ENCODE data around the gene TFAP2B. TPM values are rescaled to one million over a fixed set of nuclear protein-coding genes. Genes with fewer than 3 reads are reported as not detected.

The TFAP2B gene
- total and polyA plus RNA-seq, 2 donors (not counting 1 experiment from before 2014, with no cell fraction given), result not detected

DNA sequence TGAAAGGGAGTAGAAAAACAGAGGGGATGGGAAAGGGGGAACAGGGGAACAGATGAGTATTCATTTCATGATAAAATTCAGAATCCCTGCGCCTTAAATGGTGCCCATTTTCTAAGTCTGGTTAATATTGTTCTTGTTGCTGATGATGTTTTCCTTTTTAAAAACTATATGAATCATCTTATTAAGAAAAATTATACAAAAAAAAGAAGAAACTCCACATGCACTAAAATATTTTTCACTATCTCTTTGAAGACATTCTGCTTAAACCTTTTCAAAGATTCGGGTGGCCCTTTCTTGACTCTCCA is 1.1 kb upstream of the TFAP2B start:
- Histone ChIP-seq H3K9ac (ENCODE audit: insufficient read depth, low read length) (no peak overlapping the region), H3K27ac (ENCODE audit: insufficient read depth, low read length) (no peak overlapping the region), H3K27me3 (ENCODE audit: control insufficient read depth, insufficient read depth, low read length) (peaks cover 20% of the 10 kb centered on the region), H4K20me1 (ENCODE audit: control insufficient read depth, extremely low read depth, insufficient read depth, low read length) (no peaks in the 10 kb centered on the region), H3K4me2 (ENCODE audit: extremely low read depth, insufficient read depth, low read length) (no peak overlapping the region), H3K4me1 (ENCODE audit: control insufficient read depth, extremely low read depth, insufficient read depth, low read length) (no peaks in the 10 kb centered on the region), H3K36me3 (ENCODE audit: control insufficient read depth, insufficient read depth, low read length) (no peaks in the 10 kb centered on the region), H3K9me3 (ENCODE audit: control insufficient read depth, insufficient read depth, low read depth, low read length) (no peaks in the 10 kb centered on the region), H3K4me3 (replicated peaks in 1 of 4; ENCODE audit: control extremely low read depth in 1 of 4, insufficient read depth in 1 of 4, low read depth in 3 of 4, low read length in 4 of 4) (no peak overlapping the region), H3K79me2 (ENCODE audit: control insufficient read depth, insufficient read depth, low read length) (no peaks in the 10 kb centered on the region), H2AFZ (ENCODE audit: low read length) (no peak overlapping the region)
- DNase-seq (ENCODE audit: low read depth in 2 of 2), result no peak
- no peak for TF ChIP-seq EZH2 (IDR thresholded peaks at IDR 0.05; ENCODE audit: low read length, missing control alignments)
- TF ChIP-seq, protein P1, sequence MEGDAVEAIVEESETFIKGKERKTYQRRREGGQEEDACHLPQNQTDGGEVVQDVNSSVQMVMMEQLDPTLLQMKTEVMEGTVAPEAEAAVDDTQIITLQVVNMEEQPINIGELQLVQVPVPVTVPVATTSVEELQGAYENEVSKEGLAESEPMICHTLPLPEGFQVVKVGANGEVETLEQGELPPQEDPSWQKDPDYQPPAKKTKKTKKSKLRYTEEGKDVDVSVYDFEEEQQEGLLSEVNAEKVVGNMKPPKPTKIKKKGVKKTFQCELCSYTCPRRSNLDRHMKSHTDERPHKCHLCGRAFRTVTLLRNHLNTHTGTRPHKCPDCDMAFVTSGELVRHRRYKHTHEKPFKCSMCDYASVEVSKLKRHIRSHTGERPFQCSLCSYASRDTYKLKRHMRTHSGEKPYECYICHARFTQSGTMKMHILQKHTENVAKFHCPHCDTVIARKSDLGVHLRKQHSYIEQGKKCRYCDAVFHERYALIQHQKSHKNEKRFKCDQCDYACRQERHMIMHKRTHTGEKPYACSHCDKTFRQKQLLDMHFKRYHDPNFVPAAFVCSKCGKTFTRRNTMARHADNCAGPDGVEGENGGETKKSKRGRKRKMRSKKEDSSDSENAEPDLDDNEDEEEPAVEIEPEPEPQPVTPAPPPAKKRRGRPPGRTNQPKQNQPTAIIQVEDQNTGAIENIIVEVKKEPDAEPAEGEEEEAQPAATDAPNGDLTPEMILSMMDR (conservative IDR thresholded peaks at IDR 0.05 in 1 of 2, IDR thresholded peaks at IDR 0.05 in 1 of 2; ENCODE audit: low read depth in 1 of 2, low read length in 2 of 2), result no peak

DNA sequence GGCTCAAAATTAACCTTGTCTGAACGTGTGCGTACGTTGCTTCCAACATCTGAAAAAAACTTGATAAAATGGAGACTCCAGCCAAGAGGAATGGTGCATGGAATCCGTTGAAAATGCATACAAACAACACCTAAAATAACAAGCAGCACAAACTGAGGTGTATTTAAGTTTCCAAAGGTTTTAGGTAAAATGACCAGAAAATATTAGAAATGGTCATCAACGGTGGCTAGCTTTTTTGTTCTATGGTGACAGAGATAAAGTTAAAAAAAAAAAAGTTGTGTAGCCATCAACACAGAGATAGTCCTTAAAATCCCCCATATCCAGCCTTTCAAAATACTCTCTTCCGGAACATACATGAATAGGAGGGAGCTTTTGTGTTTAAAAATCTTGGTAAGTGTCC is 651 bp upstream of the TFAP2B start:
- Histone ChIP-seq H3K4me2 (ENCODE audit: extremely low read depth, insufficient read depth, low read length) (no peak overlapping the region), H3K36me3 (ENCODE audit: control insufficient read depth, insufficient read depth, low read length) (no peaks in the 10 kb centered on the region), H3K9ac (ENCODE audit: insufficient read depth, low read length) (no peak overlapping the region), H3K79me2 (ENCODE audit: control insufficient read depth, insufficient read depth, low read length) (no peaks in the 10 kb centered on the region), H3K27ac (ENCODE audit: insufficient read depth, low read length) (no peak overlapping the region), H4K20me1 (ENCODE audit: control insufficient read depth, extremely low read depth, insufficient read depth, low read length) (no peaks in the 10 kb centered on the region), H3K4me3 (replicated peaks in 1 of 4; ENCODE audit: control extremely low read depth in 1 of 4, insufficient read depth in 1 of 4, low read depth in 3 of 4, low read length in 4 of 4) (no peak overlapping the region), H3K9me3 (ENCODE audit: control insufficient read depth, insufficient read depth, low read depth, low read length) (no peaks in the 10 kb centered on the region), H3K27me3 (ENCODE audit: control insufficient read depth, insufficient read depth, low read length) (peaks cover 24% of the 10 kb centered on the region), H2AFZ (ENCODE audit: low read length) (no peak overlapping the region), H3K4me1 (ENCODE audit: control insufficient read depth, extremely low read depth, insufficient read depth, low read length) (no peaks in the 10 kb centered on the region)
- TF ChIP-seq, protein P1 (conservative IDR thresholded peaks at IDR 0.05 in 1 of 2, IDR thresholded peaks at IDR 0.05 in 1 of 2; ENCODE audit: low read depth in 1 of 2, low read length in 2 of 2), result no peak
- TF ChIP-seq EZH2 (IDR thresholded peaks at IDR 0.05; ENCODE audit: low read length, missing control alignments), result no peak
- no peak for DNase-seq (ENCODE audit: low read depth in 2 of 2)

DNA sequence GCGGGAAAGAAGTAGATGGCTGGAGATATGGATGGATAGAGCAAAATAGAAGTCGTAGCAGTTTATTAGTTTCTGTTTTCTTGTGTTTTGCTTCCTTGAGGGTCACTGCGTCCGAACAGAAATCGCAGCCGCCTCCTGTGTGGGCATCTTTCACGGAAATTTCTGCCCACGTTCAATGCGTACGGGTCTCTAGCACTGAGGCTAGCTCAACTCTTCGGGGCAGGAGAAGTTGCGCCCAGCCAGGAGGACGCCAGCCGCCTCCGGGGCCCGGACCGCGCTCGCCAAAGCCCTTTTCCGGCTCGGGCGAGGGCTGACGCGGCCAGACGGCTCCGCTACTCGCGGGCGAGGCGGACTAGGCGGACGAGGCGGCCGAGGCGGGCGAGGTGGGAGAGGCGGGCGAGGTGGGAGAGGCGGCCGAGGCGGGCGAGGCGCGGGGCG is 814 bp downstream of the TFAP2B start:
- Histone ChIP-seq H3K27me3 (ENCODE audit: control insufficient read depth, insufficient read depth, low read length) (peaks cover 31% of the 10 kb centered on the region), H3K36me3 (ENCODE audit: control insufficient read depth, insufficient read depth, low read length) (no peaks in the 10 kb centered on the region), H2AFZ (ENCODE audit: low read length) (no peak overlapping the region), H3K4me3 (replicated peaks in 1 of 4; ENCODE audit: control extremely low read depth in 1 of 4, insufficient read depth in 1 of 4, low read depth in 3 of 4, low read length in 4 of 4) (peak overlapping the region in 2 of 4 experiments; percentile 16 to 17), H3K9me3 (ENCODE audit: control insufficient read depth, insufficient read depth, low read depth, low read length) (no peaks in the 10 kb centered on the region), H3K27ac (ENCODE audit: insufficient read depth, low read length) (no peak overlapping the region), H4K20me1 (ENCODE audit: control insufficient read depth, extremely low read depth, insufficient read depth, low read length) (no peaks in the 10 kb centered on the region), H3K9ac (ENCODE audit: insufficient read depth, low read length) (no peak overlapping the region), H3K4me2 (ENCODE audit: extremely low read depth, insufficient read depth, low read length) (peak overlapping the region; percentile 7), H3K79me2 (ENCODE audit: control insufficient read depth, insufficient read depth, low read length) (no peaks in the 10 kb centered on the region), H3K4me1 (ENCODE audit: control insufficient read depth, extremely low read depth, insufficient read depth, low read length) (no peaks in the 10 kb centered on the region)
- TF ChIP-seq, protein P1 (conservative IDR thresholded peaks at IDR 0.05 in 1 of 2, IDR thresholded peaks at IDR 0.05 in 1 of 2; ENCODE audit: low read depth in 1 of 2, low read length in 2 of 2), result no peak
- no peak for TF ChIP-seq EZH2 (IDR thresholded peaks at IDR 0.05; ENCODE audit: low read length, missing control alignments)
- DNase-seq (ENCODE audit: low read depth in 2 of 2), result no peak

Data from fibroblast of lung (primary cell).